KMS-11 (cell line): ENCODE measurements around the gene SIL1.

Experiments
- H2AFZ ChIP-seq: fragments of 200-600 bp; sonication (generic); 2 replicates; pipeline ENCODE4 v1.6.1; 2016; ENCODE audit warnings: antibody characterized with exemption, mixed run types, low read depth
- H3K27ac ChIP-seq: fragments of 200-600 bp; sonication (generic); 2 replicates; pipeline ENCODE4 v1.6.1; 2016; ENCODE audit warnings: mild to moderate bottlenecking, mixed run types
- H3K27me3 ChIP-seq: fragments of 200-600 bp; sonication (generic); 2 replicates; pipeline ENCODE4 v1.6.1; 2017; ENCODE audit warnings: mild to moderate bottlenecking, low read depth, mixed run types, moderate library complexity; ENCODE audit not compliant: insufficient read depth
- H3K36me3 ChIP-seq: fragments of 200-600 bp; sonication (generic); 2 replicates; pipeline ENCODE4 v1.6.1; 2017; ENCODE audit warnings: mild to moderate bottlenecking, mixed run types; ENCODE audit not compliant: insufficient read depth
- H3K4me1 ChIP-seq: fragments of 200-600 bp; sonication (generic); 2 replicates; pipeline ENCODE4 v1.6.1; 2016; ENCODE audit warnings: mild to moderate bottlenecking, low read depth, mixed run types; ENCODE audit not compliant: poor library complexity, severe bottlenecking
- H3K4me2 ChIP-seq: fragments of 200-600 bp; sonication (generic); 2 replicates; pipeline ENCODE4 v1.7.0; 2016; ENCODE audit warnings: mild to moderate bottlenecking, mixed run types
- H3K4me3 ChIP-seq: fragments of 200-600 bp; sonication (generic); IDR thresholded peaks from 2 replicates; pipeline ENCODE4 v1.6.1; 2017; ENCODE audit warnings: low read depth, low read length, mixed read lengths; ENCODE audit not compliant: insufficient read depth
- H3K79me2 ChIP-seq: fragments of 200-600 bp; sonication (generic); 2 replicates; pipeline ENCODE4 v1.6.1; 2016; ENCODE audit warnings: low read depth, mixed run types; ENCODE audit not compliant: insufficient read depth
- H3K9ac ChIP-seq: fragments of 200-600 bp; sonication (generic); 2 replicates; pipeline ENCODE4 v1.6.1; 2016; ENCODE audit warnings: mild to moderate bottlenecking, mixed run types
- H4K20me1 ChIP-seq: fragments of 200-600 bp; sonication (generic); 2 replicates; pipeline ENCODE4 v1.6.1; 2016; ENCODE audit warnings: mild to moderate bottlenecking, mixed run types; ENCODE audit not compliant: insufficient read depth
- TF ChIP-seq, protein P1 (sequence below): fragments of 200-600 bp; sonication (generic); conservative IDR thresholded peaks from 2 replicates; pipeline ENCODE4 v1.6.1; 2017; ENCODE audit warnings: low read depth, mild to moderate bottlenecking, antibody characterized with exemption, low read length, moderate library complexity, mixed read lengths

Gene SIL1

DNA sequence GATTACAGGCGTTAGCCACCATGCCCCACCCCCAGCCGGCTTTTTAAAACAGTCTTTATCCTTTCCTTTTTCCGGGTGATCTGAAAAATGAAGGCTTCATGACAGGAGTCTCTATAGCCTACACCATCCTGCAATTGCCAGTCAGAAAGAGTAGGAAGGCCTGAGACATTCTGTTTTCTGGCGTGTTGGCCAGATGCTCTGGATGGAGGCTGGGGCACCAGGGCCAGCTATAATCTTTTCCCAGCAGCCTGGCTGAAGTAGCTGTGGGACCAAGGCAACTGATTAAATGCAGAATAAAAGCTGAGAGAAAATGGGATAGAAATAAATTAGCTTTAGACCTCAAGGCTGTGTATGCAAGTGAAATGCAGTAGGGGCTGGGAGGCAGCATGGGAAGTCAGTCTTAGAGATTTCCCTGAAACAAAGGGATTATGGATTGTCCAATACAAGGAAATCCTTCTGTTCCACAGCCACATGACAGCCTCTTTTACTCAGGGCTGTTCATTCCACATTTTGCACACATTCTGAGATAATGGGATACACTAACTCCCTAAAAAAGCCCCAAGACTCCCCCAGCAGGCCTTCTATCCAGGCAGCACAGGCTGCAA, 207.1 kb downstream of the SIL1 start:
- H4K20me1 ChIP-seq = no peaks in the 10 kb centered on the region
- no peak overlapping the region for H3K27ac ChIP-seq
- H2AFZ ChIP-seq = no peak overlapping the region
- TF ChIP-seq, protein P1, sequence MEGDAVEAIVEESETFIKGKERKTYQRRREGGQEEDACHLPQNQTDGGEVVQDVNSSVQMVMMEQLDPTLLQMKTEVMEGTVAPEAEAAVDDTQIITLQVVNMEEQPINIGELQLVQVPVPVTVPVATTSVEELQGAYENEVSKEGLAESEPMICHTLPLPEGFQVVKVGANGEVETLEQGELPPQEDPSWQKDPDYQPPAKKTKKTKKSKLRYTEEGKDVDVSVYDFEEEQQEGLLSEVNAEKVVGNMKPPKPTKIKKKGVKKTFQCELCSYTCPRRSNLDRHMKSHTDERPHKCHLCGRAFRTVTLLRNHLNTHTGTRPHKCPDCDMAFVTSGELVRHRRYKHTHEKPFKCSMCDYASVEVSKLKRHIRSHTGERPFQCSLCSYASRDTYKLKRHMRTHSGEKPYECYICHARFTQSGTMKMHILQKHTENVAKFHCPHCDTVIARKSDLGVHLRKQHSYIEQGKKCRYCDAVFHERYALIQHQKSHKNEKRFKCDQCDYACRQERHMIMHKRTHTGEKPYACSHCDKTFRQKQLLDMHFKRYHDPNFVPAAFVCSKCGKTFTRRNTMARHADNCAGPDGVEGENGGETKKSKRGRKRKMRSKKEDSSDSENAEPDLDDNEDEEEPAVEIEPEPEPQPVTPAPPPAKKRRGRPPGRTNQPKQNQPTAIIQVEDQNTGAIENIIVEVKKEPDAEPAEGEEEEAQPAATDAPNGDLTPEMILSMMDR = no peak
- no peaks in the 10 kb centered on the region for H3K79me2 ChIP-seq
- no peaks in the 10 kb centered on the region for H3K4me1 ChIP-seq
- no peak overlapping the region for H3K9ac ChIP-seq
- no peak overlapping the region for H3K4me2 ChIP-seq
- no peak overlapping the region for H3K4me3 ChIP-seq
- no peaks in the 10 kb centered on the region for H3K27me3 ChIP-seq
- H3K36me3 ChIP-seq = no peaks in the 10 kb centered on the region

DNA sequence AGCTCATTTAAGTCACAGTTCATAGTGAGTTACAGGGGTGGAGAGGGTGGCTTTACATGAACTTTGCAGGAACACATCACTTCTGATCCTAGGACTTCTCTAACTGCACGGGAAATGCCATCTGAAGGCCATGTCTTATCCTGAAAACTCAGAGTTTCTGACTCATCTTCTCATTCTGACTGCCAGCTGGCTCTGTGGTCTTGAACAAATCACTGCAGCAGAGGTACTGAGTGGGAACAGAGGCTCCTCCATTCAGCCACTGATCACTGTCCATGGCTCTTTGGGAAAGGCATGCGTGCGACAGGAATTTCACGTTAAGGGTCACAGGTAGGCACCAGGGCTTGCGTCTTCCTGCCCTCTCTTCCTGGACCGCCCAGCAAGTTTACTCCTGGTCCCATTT, 208.4 kb downstream of the SIL1 start:
- Histone ChIP-seq H2AFZ (no peak overlapping the region), H3K27me3 (no peaks in the 10 kb centered on the region), H3K4me1 (no peaks in the 10 kb centered on the region), H3K4me2 (no peak overlapping the region), H3K9ac (no peak overlapping the region), H3K27ac (no peak overlapping the region), H3K4me3 (no peak overlapping the region), H3K79me2 (no peaks in the 10 kb centered on the region), H3K36me3 (no peaks in the 10 kb centered on the region), H4K20me1 (no peaks in the 10 kb centered on the region)
- TF ChIP-seq, protein P1 = no peak

DNA sequence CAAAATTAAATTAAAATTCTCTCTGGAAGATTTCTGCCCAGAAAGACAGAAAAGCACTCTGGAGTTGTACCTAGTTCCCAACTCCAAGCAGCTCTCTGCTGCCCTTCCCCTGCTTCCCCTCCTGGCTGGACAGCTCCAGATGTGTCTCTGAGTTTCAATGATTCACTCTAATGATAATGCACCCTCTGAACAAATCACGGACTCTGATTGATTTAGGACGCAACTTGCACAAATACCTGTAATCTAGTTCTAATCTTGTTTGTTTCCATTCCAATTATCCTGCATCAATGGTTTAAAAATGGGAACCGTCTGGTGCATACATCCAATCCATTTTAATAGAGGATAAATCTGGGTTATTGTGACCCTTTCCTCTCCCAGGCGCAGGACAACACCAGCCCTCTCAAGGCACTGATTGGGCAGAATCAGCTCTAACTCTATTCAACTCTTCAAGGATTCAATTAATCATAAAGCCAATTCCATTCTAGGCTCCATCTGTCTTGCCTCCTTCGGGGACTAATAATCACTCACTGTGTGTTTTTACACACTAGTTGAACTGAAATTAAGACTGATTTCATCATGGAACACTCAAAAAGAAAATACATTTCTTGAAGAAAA, 211.9 kb downstream of the SIL1 start:
- TF ChIP-seq, protein P1 = no peak
- H3K27me3 ChIP-seq = no peaks in the 10 kb centered on the region
- H3K36me3 ChIP-seq = no peaks in the 10 kb centered on the region
- no peak overlapping the region for H2AFZ ChIP-seq
- no peak overlapping the region for H3K9ac ChIP-seq
- H3K79me2 ChIP-seq = no peaks in the 10 kb centered on the region
- no peak overlapping the region for H3K4me3 ChIP-seq
- H4K20me1 ChIP-seq = no peaks in the 10 kb centered on the region
- no peaks in the 10 kb centered on the region for H3K4me1 ChIP-seq
- H3K27ac ChIP-seq = no peak overlapping the region
- no peak overlapping the region for H3K4me2 ChIP-seq

DNA sequence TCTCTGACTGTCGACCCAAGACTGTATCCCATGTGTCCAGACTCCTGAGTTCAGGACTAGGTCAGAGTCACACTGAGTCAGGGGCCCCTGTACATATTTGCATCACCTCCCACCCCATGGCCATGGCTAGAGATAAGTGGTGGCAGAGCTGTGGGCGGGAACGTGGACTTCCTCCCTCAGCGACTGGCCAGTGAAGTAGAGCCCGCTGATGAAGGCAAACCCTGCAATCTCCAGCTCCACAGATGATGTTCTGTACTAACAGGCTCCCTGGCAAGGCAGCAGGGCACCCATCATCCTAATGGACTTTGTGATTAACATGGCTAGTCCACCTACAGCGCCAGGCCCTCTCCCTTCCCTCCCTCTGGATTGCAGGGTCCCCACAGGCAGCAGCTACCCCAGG, 212.5 kb downstream of the SIL1 start:
- TF ChIP-seq, protein P1 = no peak
- Histone ChIP-seq H4K20me1 (no peaks in the 10 kb centered on the region), H3K4me1 (no peaks in the 10 kb centered on the region), H3K27ac (no peak overlapping the region), H3K27me3 (no peaks in the 10 kb centered on the region), H3K36me3 (no peaks in the 10 kb centered on the region), H3K4me3 (no peak overlapping the region), H3K4me2 (no peak overlapping the region), H3K79me2 (no peaks in the 10 kb centered on the region), H2AFZ (no peak overlapping the region), H3K9ac (no peak overlapping the region)
